SK-N-SH (cell line): Measurements from ENCODE around the gene PODXL2. TPM values are rescaled to one million over a fixed set of nuclear protein-coding genes. Genes with fewer than 3 reads are reported as not detected.

ENCODE experiments used
- CTCF ChIA-PET: fragments of 300-600, 350-600 bp; formaldehyde crosslinking; extraction: SDS; loops from one replicate; lab custom pipeline; 2021; lab: Yijun Ruan, JAX
- POLR2A ChIA-PET: fragments of 350-600 bp; sonication (Branson Sonifier 250); formaldehyde crosslinking; extraction: SDS; loops from one replicate; lab custom pipeline; 2020; ENCODE audit warnings: antibody characterized with exemption, inconsistent platforms; lab: Yijun Ruan, JAX
- DNase-seq: peaks from one replicate; pipeline ENCODE4 v3.0.0; 2012
- H2AFZ ChIP-seq: fragments of 200-600 bp; sonication (generic); 2 replicates; pipeline ENCODE4 v1.8.1; 2016; ENCODE audit warnings: antibody characterized with exemption, mild to moderate bottlenecking, low read depth
- H3F3A ChIP-seq: fragments of 200-600 bp; sonication (generic); replicated peaks from 2 replicates; pipeline ENCODE3; 2016; ENCODE audit warnings: antibody characterized with exemption, mild to moderate bottlenecking; ENCODE audit not compliant: insufficient read depth
- H3K27ac ChIP-seq, 2 experiments: fragments of 200-500 bp in 1 of 2; fragments of 200-600 bp in 1 of 2; sonication (Bioruptor generic) in 1 of 2; sonication (generic), shearing (Covaris generic) in 1 of 2; 2 replicates each; pipeline versions ENCODE4 v1.5.1 to v1.6.1; 2014 to 2016; ENCODE audit warnings: low read depth in 2 of 2, inconsistent platforms in 1 of 2, low read length in 1 of 2, mild to moderate bottlenecking in 1 of 2, mixed read lengths in 1 of 2
- H3K27me3 ChIP-seq: fragments of 200-600 bp; sonication (generic), shearing (Covaris generic); 2 replicates; pipeline ENCODE4 v1.6.1; 2016; ENCODE audit warnings: mixed run types; ENCODE audit not compliant: insufficient read depth
- H3K36me3 ChIP-seq, 2 experiments: fragments of 200-500 bp in 1 of 2; fragments of 200-600 bp in 1 of 2; sonication (Bioruptor generic) in 1 of 2; sonication (generic) in 1 of 2; replicated peaks in 1 of 2; 2 replicates each; pipeline versions ENCODE3 to v1.5.1; 2014 to 2016; ENCODE audit warnings: low read length in 1 of 2, mild to moderate bottlenecking in 1 of 2; ENCODE audit not compliant: insufficient read depth in 2 of 2, control insufficient read depth in 1 of 2
- H3K4me1 ChIP-seq, 2 experiments: fragments of 200-500 bp in 1 of 2; fragments of 200-600 bp in 1 of 2; sonication (Bioruptor generic) in 1 of 2; sonication (generic), shearing (Covaris generic) in 1 of 2; 2 replicates each; pipeline versions ENCODE4 v1.5.1 to v1.6.1; 2014 to 2016; ENCODE audit warnings: low read depth in 1 of 2, low read length in 1 of 2, mixed run types in 1 of 2; ENCODE audit not compliant: insufficient read depth in 2 of 2, control insufficient read depth in 1 of 2
- H3K4me2 ChIP-seq: fragments of 200-600 bp; sonication (generic), shearing (Covaris generic); 2 replicates; pipeline ENCODE4 v1.6.1; 2017; ENCODE audit warnings: mixed run types
- H3K4me3 ChIP-seq, 2 experiments: fragments of 200-500 bp in 1 of 2; fragments of 200-600 bp in 1 of 2; sonication (Bioruptor generic) in 1 of 2; sonication (generic), shearing (Covaris generic) in 1 of 2; 2 replicates each; pipeline versions ENCODE4 v1.5.1 to v1.8.1; 2014 to 2016; ENCODE audit warnings: low read depth in 2 of 2, inconsistent platforms in 1 of 2, low read length in 1 of 2, mild to moderate bottlenecking in 1 of 2, mixed read lengths in 1 of 2, moderate library complexity in 1 of 2
- H3K79me2 ChIP-seq: fragments of 200-600 bp; sonication (generic); 2 replicates; pipeline ENCODE4 v1.8.1; 2017; ENCODE audit warnings: mild to moderate bottlenecking; ENCODE audit not compliant: insufficient read depth
- H3K9ac ChIP-seq: fragments of 200-600 bp; sonication (generic); 2 replicates; pipeline ENCODE4 v1.6.1; 2017; ENCODE audit warnings: mixed run types
- H3K9me2 ChIP-seq: fragments of 200-600 bp; sonication (generic); 2 replicates; pipeline ENCODE4 v1.6.1; 2017; ENCODE audit warnings: mixed run types
- H3K9me3 ChIP-seq: fragments of 200-600 bp; sonication (generic); 2 replicates; pipeline ENCODE4 v1.6.1; 2017; ENCODE audit warnings: mixed run types, mild to moderate bottlenecking, moderate library complexity
- H4K20me1 ChIP-seq: fragments of 200-600 bp; sonication (generic); 2 replicates; pipeline ENCODE4 v1.6.1; 2017; ENCODE audit warnings: mild to moderate bottlenecking, mixed run types; ENCODE audit not compliant: insufficient read depth
- ELF1 ChIP-seq: IDR thresholded peaks from 2 replicates; pipeline ENCODE4 v1.4.0; 2012
- FOSL2 ChIP-seq: IDR thresholded peaks from 2 replicates; pipeline ENCODE4 v1.4.0; 2012; ENCODE audit warnings: low read depth, mild to moderate bottlenecking, moderate library complexity, borderline replicate concordance
- FOXJ3 ChIP-seq: sonication (generic); formaldehyde crosslinking; IDR thresholded peaks from 2 replicates; pipeline ENCODE4 v1.5.1; 2020; ENCODE audit warnings: mild to moderate bottlenecking, missing genetic modification reagents
- GABPA ChIP-seq: IDR thresholded peaks from 2 replicates; pipeline ENCODE4 v1.4.0; 2012; ENCODE audit warnings: low read depth, mild to moderate bottlenecking
- MEF2A ChIP-seq: IDR thresholded peaks from 2 replicates; pipeline ENCODE4 v1.4.0; 2012; ENCODE audit warnings: low read depth, borderline replicate concordance
- MXI1 ChIP-seq: IDR thresholded peaks from 2 replicates; pipeline ENCODE4 v1.6.1; 2012; ENCODE audit warnings: mild to moderate bottlenecking, low read depth, low read length, improper control_type of control experiment
- NFIC ChIP-seq: IDR thresholded peaks from 2 replicates; pipeline ENCODE4 v1.4.0; 2012; ENCODE audit warnings: borderline replicate concordance
- NRF1 ChIP-seq: IDR thresholded peaks from 2 replicates; pipeline ENCODE4 v1.6.1; 2012; ENCODE audit warnings: low read depth, mild to moderate bottlenecking, low read length
- POLR2AphosphoS5 ChIP-seq: IDR thresholded peaks from 2 replicates; pipeline ENCODE4 v1.6.1; 2012; ENCODE audit warnings: low read depth, low read length
- RAD21 ChIP-seq: IDR thresholded peaks from 2 replicates; pipeline ENCODE4 v1.6.1; 2012; ENCODE audit warnings: mild to moderate bottlenecking, low read length
- RFX5 ChIP-seq: IDR thresholded peaks from 2 replicates; pipeline ENCODE4 v1.6.1; 2012; ENCODE audit warnings: mild to moderate bottlenecking, improper control_type of control experiment, low read length
- SIN3A ChIP-seq: IDR thresholded peaks from 2 replicates; pipeline ENCODE4 v1.6.1; 2012; ENCODE audit warnings: low read depth, mild to moderate bottlenecking, low read length, moderate library complexity, borderline replicate concordance
- SMC3 ChIP-seq: IDR thresholded peaks from 2 replicates; pipeline ENCODE4 v1.6.1; 2012; ENCODE audit warnings: low read depth, low read length, improper control_type of control experiment
- TCF12 ChIP-seq: IDR thresholded peaks from 2 replicates; pipeline ENCODE4 v1.4.0; 2012
- YY1 ChIP-seq: IDR thresholded peaks from 2 replicates; pipeline ENCODE4 v1.4.0; 2012; ENCODE audit warnings: low read depth, mild to moderate bottlenecking
- WGBS: methylation state at CpG from one replicate; pipeline ENCODE4 v1.1.6; 2017; ENCODE audit warnings: low lambda C conversion rate; 5-methylcytosine and 5-hydroxymethylcytosine counted together
- polyA plus RNA-seq, 3 experiments: library from polyadenylated mRNA; depleted of rRNA; stranded (reverse); fragments of >200 nt; gene quantifications; 2 replicates each; pipeline ENCODE4 v1.2.3, GENCODE V29; 2012
- TF ChIP-seq, protein P1 (sequence below): IDR thresholded peaks from 2 replicates; pipeline ENCODE4 v1.6.1; 2012; ENCODE audit warnings: mild to moderate bottlenecking, low read depth, low read length, moderate library complexity
- TF ChIP-seq, protein P2 (sequence below): fragments of 200-600 bp; sonication (generic); IDR thresholded peaks from 2 replicates; pipeline ENCODE4 v1.6.1; 2017; ENCODE audit warnings: antibody characterized with exemption, mild to moderate bottlenecking, moderate library complexity
- TF ChIP-seq, protein P3 (sequence below): IDR thresholded peaks from 2 replicates; pipeline ENCODE4 v1.4.0; 2012; ENCODE audit warnings: low read depth

The PODXL2 gene
- polyA plus RNA-seq, 1 of the 3 experiments (the other 2 are of a cell fraction) = 27.5 TPM

DNA sequence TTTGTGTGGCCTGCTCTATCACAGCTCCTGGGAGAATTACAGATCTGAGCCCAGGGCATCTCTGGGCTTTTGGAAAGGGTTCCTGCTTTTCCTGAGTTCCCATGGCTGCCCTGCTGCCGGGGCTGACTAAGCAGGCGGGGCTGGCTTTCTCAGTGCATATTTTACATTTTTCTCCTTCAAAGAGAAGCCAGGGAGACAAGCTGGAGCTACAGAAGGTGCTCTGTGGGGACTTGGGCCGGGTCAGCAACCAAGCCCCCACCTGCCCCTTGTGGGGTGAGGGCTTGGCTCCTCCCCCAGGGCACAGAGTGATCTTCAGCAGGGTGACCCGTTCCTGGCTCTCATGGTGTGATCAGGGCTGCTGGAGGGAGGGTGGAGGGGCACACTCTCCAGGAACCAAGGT, 61.1 kb downstream of the PODXL2 start:
- Histone ChIP-seq H2AFZ (peak overlapping the region; percentile 75), H3K4me1 (peaks cover 15 to 48% of the 10 kb centered on the region in 2 experiments; a peak in 3 of 4 replicates), H3K9me2 (no peaks in the 10 kb centered on the region), H3F3A (peaks cover 8% of the 10 kb centered on the region), H3K9me3 (no peaks in the 10 kb centered on the region), H3K9ac (peak overlapping the region; percentile 57), H4K20me1 (no peaks in the 10 kb centered on the region), H3K79me2 (no peaks in the 10 kb centered on the region), H3K4me3 (no peak overlapping the region), H3K27ac (peak overlapping the region; percentile 60 to 68)
- no peak for DNase-seq
- CTCF ChIA-PET = interaction anchor here (0.8 to 9.2 kb wide), 18 partner anchors 8 to 443 kb away, joined by 3 to 141 read pairs (median 4); partner anchors contain the start of genes MGLL and TPRA1
- WGBS = 33% methylated on average over 4 of the region's 4 CpGs
- TF ChIP-seq NFIC = no peak
- 0 out of 2 replicates have a peak, but pooled peaks have one; percentile 15 for TF ChIP-seq TCF12
- TF ChIP-seq SIN3A = no peak
- TF ChIP-seq MXI1 = no peak
- TF ChIP-seq NRF1 = no peak
- TF ChIP-seq SMC3 = no peak
- TF ChIP-seq, protein P1, sequence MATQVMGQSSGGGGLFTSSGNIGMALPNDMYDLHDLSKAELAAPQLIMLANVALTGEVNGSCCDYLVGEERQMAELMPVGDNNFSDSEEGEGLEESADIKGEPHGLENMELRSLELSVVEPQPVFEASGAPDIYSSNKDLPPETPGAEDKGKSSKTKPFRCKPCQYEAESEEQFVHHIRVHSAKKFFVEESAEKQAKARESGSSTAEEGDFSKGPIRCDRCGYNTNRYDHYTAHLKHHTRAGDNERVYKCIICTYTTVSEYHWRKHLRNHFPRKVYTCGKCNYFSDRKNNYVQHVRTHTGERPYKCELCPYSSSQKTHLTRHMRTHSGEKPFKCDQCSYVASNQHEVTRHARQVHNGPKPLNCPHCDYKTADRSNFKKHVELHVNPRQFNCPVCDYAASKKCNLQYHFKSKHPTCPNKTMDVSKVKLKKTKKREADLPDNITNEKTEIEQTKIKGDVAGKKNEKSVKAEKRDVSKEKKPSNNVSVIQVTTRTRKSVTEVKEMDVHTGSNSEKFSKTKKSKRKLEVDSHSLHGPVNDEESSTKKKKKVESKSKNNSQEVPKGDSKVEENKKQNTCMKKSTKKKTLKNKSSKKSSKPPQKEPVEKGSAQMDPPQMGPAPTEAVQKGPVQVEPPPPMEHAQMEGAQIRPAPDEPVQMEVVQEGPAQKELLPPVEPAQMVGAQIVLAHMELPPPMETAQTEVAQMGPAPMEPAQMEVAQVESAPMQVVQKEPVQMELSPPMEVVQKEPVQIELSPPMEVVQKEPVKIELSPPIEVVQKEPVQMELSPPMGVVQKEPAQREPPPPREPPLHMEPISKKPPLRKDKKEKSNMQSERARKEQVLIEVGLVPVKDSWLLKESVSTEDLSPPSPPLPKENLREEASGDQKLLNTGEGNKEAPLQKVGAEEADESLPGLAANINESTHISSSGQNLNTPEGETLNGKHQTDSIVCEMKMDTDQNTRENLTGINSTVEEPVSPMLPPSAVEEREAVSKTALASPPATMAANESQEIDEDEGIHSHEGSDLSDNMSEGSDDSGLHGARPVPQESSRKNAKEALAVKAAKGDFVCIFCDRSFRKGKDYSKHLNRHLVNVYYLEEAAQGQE = no peak
- TF ChIP-seq, all 33 proteins: peak for 1
- H3K36me3 ChIP-seq = no peaks in the 10 kb centered on the region
- no peaks in the 10 kb centered on the region for H3K27me3 ChIP-seq
- H3K4me2 ChIP-seq = peak overlapping the region; percentile 47; the same call in 1 of the 2 replicates
- POLR2A ChIA-PET = no interaction called here

DNA sequence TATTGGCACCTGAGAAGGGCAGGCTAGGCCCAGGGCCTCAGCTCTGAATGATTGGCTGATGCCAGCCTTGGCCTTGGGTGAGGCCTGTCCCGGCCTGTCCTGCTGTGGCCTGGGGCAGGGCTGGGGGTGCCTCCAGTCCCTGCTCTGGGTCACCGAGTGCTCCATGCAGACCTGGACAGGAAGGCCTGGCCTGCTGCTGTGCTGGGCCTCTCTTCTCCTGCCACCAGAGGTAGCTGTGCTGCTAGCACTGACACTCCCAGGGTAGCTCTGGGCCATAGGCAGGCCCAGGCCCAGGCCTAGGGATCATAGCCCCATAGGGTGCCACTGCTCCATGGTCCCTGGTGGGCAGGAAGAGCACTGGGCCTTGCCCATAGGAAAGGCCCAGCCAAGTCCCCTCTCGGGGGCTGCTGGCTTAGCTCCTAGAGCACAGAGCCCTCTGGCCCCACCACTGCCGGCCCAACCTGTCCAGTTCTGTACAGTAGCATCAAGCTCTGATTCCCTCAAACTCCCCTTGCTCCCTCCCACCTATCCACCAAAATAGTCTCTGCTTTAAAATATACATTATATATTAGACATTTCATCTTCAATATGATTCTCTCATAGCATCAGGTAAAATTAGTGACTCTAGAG, 62.0 kb downstream of the PODXL2 start:
- no peak overlapping the region; a peak in 1 of 4 replicates for H3K4me3 ChIP-seq
- H3K27ac ChIP-seq = peak overlapping the region; percentile 60 to 68
- ChIA-PET CTCF (interaction anchor here (0.6 to 9.2 kb wide), 31 partner anchors 9 to 282 kb away, joined by 3 to 141 read pairs (median 4); partner anchors contain the start of genes MGLL and TPRA1), POLR2A (interaction anchor here (0.6 to 0.9 kb wide), 2 partner anchors 18 to 132 kb away, joined by 3 read pairs; partner anchors contain the start of gene ABTB1)
- no peaks in the 10 kb centered on the region for H4K20me1 ChIP-seq
- WGBS = 100% methylated on average over 1 of the region's 4 CpGs
- peak overlapping the region; percentile 75; the same call in 1 of the 2 replicates for H2AFZ ChIP-seq
- no peaks in the 10 kb centered on the region for H3K9me3 ChIP-seq
- DNase-seq = peak; percentile 73
- H3K79me2 ChIP-seq = no peaks in the 10 kb centered on the region
- H3K4me1 ChIP-seq = peaks cover 15 to 51% of the 10 kb centered on the region in 2 experiments; a peak in 3 of 4 replicates
- H3K9ac ChIP-seq = peak overlapping the region; percentile 57
- no peaks in the 10 kb centered on the region for H3K36me3 ChIP-seq
- no peaks in the 10 kb centered on the region for H3K9me2 ChIP-seq
- H3F3A ChIP-seq = peaks cover 6% of the 10 kb centered on the region
- no peaks in the 10 kb centered on the region for H3K27me3 ChIP-seq
- peak overlapping the region; percentile 47; the same call in 1 of the 2 replicates for H3K4me2 ChIP-seq
- no peak for TF ChIP-seq MEF2A
- TF ChIP-seq FOSL2 = no peak
- no peak for TF ChIP-seq FOXJ3
- no peak for TF ChIP-seq YY1
- TF ChIP-seq, protein P2, sequence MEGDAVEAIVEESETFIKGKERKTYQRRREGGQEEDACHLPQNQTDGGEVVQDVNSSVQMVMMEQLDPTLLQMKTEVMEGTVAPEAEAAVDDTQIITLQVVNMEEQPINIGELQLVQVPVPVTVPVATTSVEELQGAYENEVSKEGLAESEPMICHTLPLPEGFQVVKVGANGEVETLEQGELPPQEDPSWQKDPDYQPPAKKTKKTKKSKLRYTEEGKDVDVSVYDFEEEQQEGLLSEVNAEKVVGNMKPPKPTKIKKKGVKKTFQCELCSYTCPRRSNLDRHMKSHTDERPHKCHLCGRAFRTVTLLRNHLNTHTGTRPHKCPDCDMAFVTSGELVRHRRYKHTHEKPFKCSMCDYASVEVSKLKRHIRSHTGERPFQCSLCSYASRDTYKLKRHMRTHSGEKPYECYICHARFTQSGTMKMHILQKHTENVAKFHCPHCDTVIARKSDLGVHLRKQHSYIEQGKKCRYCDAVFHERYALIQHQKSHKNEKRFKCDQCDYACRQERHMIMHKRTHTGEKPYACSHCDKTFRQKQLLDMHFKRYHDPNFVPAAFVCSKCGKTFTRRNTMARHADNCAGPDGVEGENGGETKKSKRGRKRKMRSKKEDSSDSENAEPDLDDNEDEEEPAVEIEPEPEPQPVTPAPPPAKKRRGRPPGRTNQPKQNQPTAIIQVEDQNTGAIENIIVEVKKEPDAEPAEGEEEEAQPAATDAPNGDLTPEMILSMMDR = peak; percentile 64
- TF ChIP-seq GABPA = no peak
- TF ChIP-seq, protein P3, sequence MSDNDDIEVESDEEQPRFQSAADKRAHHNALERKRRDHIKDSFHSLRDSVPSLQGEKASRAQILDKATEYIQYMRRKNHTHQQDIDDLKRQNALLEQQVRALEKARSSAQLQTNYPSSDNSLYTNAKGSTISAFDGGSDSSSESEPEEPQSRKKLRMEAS = no peak
- peak; percentile 80 for TF ChIP-seq SMC3
- TF ChIP-seq RAD21 = peak; percentile 83
- TF ChIP-seq RFX5 = no peak
- no peak for TF ChIP-seq ELF1
- no peak for TF ChIP-seq POLR2AphosphoS5
- TF ChIP-seq, protein P1 = no peak
